ENCODE measurements around the gene CEACAM18.

The CEACAM18 gene

GRCh38 chr19:51489113-51489512 lies 10.8 kb downstream of the CEACAM18 start:
- Histone ChIP-seq H3K9me3 (ENCODE audit: insufficient read depth, low read length, severe bottlenecking) (no peaks in the 10 kb centered on the region), H3K36me3 (ENCODE audit: insufficient read depth, low read length) (no peaks in the 10 kb centered on the region), H3K9ac (ENCODE audit: low read depth, low read length) (no peak overlapping the region), H3K4me1 (ENCODE audit: insufficient read depth, low read length) (no peaks in the 10 kb centered on the region), H4K20me1 (ENCODE audit: insufficient read depth, low read length) (no peaks in the 10 kb centered on the region), H3K27ac (ENCODE audit: low read length) (no peak overlapping the region), H2AFZ (ENCODE audit: low read depth, low read length) (no peak overlapping the region), H3K4me2 (ENCODE audit: insufficient read depth, low read length) (no peak overlapping the region), H3K4me3 (ENCODE audit: low read depth in 1 of 2, low read length in 2 of 2) (no peak overlapping the region), H3K27me3 (ENCODE audit: insufficient read depth, low read length, poor library complexity) (peaks cover 4% of the 10 kb centered on the region), H3K79me2 (ENCODE audit: insufficient read depth, low read length) (no peaks in the 10 kb centered on the region)
- ATAC-seq (ENCODE audit: insufficient read depth, low read depth), result no peak
- no peak for TF ChIP-seq EZH2 (IDR thresholded peaks at IDR 0.05; ENCODE audit: borderline replicate concordance, low read depth, low read length, severe bottlenecking)
- no peak for TF ChIP-seq CTCF (IDR thresholded peaks at IDR 0.05; ENCODE audit: borderline replicate concordance, extremely low read depth, low read length, poor library complexity, severe bottlenecking)
- no peak for DNase-seq

GRCh38 chr19:51490676-51491075 lies 12.3 kb downstream of the CEACAM18 start:
- Histone ChIP-seq H3K27ac (ENCODE audit: low read length) (no peak overlapping the region), H4K20me1 (ENCODE audit: insufficient read depth, low read length) (no peaks in the 10 kb centered on the region), H3K27me3 (ENCODE audit: insufficient read depth, low read length, poor library complexity) (peaks cover 4% of the 10 kb centered on the region), H3K4me1 (ENCODE audit: insufficient read depth, low read length) (no peaks in the 10 kb centered on the region), H3K36me3 (ENCODE audit: insufficient read depth, low read length) (no peaks in the 10 kb centered on the region), H3K4me2 (ENCODE audit: insufficient read depth, low read length) (no peak overlapping the region), H2AFZ (ENCODE audit: low read depth, low read length) (no peak overlapping the region), H3K79me2 (ENCODE audit: insufficient read depth, low read length) (no peaks in the 10 kb centered on the region), H3K4me3 (ENCODE audit: low read depth in 1 of 2, low read length in 2 of 2) (no peak overlapping the region), H3K9ac (ENCODE audit: low read depth, low read length) (no peak overlapping the region), H3K9me3 (ENCODE audit: insufficient read depth, low read length, severe bottlenecking) (no peaks in the 10 kb centered on the region)
- TF ChIP-seq CTCF (IDR thresholded peaks at IDR 0.05; ENCODE audit: borderline replicate concordance, extremely low read depth, low read length, poor library complexity, severe bottlenecking) (no peak), EZH2 (IDR thresholded peaks at IDR 0.05; ENCODE audit: borderline replicate concordance, low read depth, low read length, severe bottlenecking) (no peak)
- DNase-seq (no peak), ATAC-seq (ENCODE audit: insufficient read depth, low read depth) (no peak)

- Histone ChIP-seq H4K20me1 (ENCODE audit: insufficient read depth, low read length) (no peaks in the 10 kb centered on the region), H3K4me2 (ENCODE audit: insufficient read depth, low read length) (no peak overlapping the region), H3K27ac (ENCODE audit: low read length) (no peak overlapping the region), H3K4me3 (ENCODE audit: low read depth in 1 of 2, low read length in 2 of 2) (no peak overlapping the region), H2AFZ (ENCODE audit: low read depth, low read length) (no peak overlapping the region), H3K9me3 (ENCODE audit: insufficient read depth, low read length, severe bottlenecking) (no peaks in the 10 kb centered on the region), H3K27me3 (ENCODE audit: insufficient read depth, low read length, poor library complexity) (peaks cover 4% of the 10 kb centered on the region), H3K9ac (ENCODE audit: low read depth, low read length) (no peak overlapping the region), H3K79me2 (ENCODE audit: insufficient read depth, low read length) (no peaks in the 10 kb centered on the region), H3K36me3 (ENCODE audit: insufficient read depth, low read length) (no peaks in the 10 kb centered on the region), H3K4me1 (ENCODE audit: insufficient read depth, low read length) (no peaks in the 10 kb centered on the region)
- DNase-seq (no peak), ATAC-seq (ENCODE audit: insufficient read depth, low read depth) (no peak)
- TF ChIP-seq EZH2 (IDR thresholded peaks at IDR 0.05; ENCODE audit: borderline replicate concordance, low read depth, low read length, severe bottlenecking) (no peak), CTCF (IDR thresholded peaks at IDR 0.05; ENCODE audit: borderline replicate concordance, extremely low read depth, low read length, poor library complexity, severe bottlenecking) (no peak)
Observed at GRCh38 chr19:51491586-51491985, 13.2 kb downstream of the CEACAM18 start.

DNA sequence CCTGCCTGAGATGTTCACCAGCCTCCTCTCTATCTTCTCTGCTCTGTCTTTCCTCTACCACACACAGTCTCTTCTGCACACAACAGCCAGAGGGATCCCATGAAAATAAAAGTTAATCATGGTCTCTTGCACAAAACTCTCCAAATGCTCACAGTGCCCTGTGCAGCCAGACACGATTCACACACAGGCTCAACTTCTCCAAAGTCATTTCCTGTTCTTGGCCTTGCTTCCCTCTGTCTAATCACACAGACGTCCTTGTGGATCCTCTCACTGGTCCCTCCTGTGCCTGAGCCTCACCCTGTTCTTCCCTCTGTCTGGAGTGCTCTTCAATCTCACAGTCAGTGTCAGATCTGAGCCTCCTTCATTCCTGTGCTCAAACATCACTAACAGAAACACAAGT lies 15.4 kb downstream of the CEACAM18 start:
- Histone ChIP-seq H3K36me3 (ENCODE audit: insufficient read depth, low read length) (no peaks in the 10 kb centered on the region), H3K4me1 (ENCODE audit: insufficient read depth, low read length) (no peaks in the 10 kb centered on the region), H4K20me1 (ENCODE audit: insufficient read depth, low read length) (no peaks in the 10 kb centered on the region), H3K9ac (ENCODE audit: low read depth, low read length) (no peak overlapping the region), H3K4me3 (ENCODE audit: low read depth in 1 of 2, low read length in 2 of 2) (no peak overlapping the region), H3K4me2 (ENCODE audit: insufficient read depth, low read length) (no peak overlapping the region), H3K27ac (ENCODE audit: low read length) (no peak overlapping the region), H3K27me3 (ENCODE audit: insufficient read depth, low read length, poor library complexity) (peaks cover 4% of the 10 kb centered on the region), H3K79me2 (ENCODE audit: insufficient read depth, low read length) (no peaks in the 10 kb centered on the region), H2AFZ (ENCODE audit: low read depth, low read length) (no peak overlapping the region), H3K9me3 (ENCODE audit: insufficient read depth, low read length, severe bottlenecking) (no peaks in the 10 kb centered on the region)
- no peak for DNase-seq
- ATAC-seq (ENCODE audit: insufficient read depth, low read depth), result no peak
- no peak for TF ChIP-seq EZH2 (IDR thresholded peaks at IDR 0.05; ENCODE audit: borderline replicate concordance, low read depth, low read length, severe bottlenecking)
- no peak for TF ChIP-seq CTCF (IDR thresholded peaks at IDR 0.05; ENCODE audit: borderline replicate concordance, extremely low read depth, low read length, poor library complexity, severe bottlenecking)

Data from DND-41 (cell line).